Measurements from ENCODE around the gene DEF6. TPM values are rescaled to one million over a fixed set of nuclear protein-coding genes. Genes with fewer than 3 reads are reported as not detected.

The DEF6 gene, protein sequence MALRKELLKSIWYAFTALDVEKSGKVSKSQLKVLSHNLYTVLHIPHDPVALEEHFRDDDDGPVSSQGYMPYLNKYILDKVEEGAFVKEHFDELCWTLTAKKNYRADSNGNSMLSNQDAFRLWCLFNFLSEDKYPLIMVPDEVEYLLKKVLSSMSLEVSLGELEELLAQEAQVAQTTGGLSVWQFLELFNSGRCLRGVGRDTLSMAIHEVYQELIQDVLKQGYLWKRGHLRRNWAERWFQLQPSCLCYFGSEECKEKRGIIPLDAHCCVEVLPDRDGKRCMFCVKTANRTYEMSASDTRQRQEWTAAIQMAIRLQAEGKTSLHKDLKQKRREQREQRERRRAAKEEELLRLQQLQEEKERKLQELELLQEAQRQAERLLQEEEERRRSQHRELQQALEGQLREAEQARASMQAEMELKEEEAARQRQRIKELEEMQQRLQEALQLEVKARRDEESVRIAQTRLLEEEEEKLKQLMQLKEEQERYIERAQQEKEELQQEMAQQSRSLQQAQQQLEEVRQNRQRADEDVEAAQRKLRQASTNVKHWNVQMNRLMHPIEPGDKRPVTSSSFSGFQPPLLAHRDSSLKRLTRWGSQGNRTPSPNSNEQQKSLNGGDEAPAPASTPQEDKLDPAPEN
- 0.44 and 1.5 TPM in 2 replicates for total RNA-seq

DNA sequence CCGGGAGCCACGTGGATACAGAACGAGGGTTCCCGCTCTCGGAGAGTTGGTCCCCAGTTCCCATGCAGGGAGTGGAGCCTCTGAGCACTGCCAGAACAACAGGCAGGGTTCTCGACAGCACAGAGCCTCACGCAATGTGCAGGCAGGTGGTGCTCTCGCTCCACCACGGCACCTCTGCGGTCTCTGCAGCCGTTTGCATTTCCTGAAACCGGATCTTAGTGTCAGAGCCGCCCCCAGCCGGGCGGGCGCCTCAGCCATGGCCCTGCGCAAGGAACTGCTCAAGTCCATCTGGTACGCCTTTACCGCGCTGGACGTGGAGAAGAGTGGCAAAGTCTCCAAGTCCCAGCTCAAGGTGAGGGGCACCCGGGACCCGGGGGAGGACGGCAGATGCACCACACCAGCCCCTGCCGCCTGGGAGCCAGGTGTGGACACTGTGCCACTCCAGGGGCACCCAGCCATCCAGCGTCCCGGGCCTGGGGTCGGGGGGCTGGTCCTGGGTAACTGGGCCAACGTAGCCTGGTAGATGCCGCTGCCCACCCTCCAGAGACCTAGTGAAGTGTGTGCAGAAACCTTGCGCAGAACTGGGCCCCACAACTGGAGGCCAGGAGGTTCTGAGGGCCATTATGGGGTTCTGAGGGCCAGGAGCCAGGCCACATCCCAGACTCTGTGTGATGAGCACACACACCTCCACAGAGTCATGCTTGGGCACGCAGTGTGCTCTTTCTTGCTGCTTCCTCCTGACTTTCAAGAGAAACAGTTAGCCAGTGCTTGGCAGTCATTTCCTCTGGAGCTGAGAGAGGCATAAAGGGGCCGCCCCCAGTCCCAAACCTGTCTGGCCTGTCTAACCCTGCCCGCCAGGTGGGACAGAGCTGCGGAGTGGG, at the start of gene DEF6:
Gene DEF6 (plus strand): TSS at position 218 of the 881 bp plus-strand sequence. CDS start 39 bp downstream, at position 257.

DNA sequence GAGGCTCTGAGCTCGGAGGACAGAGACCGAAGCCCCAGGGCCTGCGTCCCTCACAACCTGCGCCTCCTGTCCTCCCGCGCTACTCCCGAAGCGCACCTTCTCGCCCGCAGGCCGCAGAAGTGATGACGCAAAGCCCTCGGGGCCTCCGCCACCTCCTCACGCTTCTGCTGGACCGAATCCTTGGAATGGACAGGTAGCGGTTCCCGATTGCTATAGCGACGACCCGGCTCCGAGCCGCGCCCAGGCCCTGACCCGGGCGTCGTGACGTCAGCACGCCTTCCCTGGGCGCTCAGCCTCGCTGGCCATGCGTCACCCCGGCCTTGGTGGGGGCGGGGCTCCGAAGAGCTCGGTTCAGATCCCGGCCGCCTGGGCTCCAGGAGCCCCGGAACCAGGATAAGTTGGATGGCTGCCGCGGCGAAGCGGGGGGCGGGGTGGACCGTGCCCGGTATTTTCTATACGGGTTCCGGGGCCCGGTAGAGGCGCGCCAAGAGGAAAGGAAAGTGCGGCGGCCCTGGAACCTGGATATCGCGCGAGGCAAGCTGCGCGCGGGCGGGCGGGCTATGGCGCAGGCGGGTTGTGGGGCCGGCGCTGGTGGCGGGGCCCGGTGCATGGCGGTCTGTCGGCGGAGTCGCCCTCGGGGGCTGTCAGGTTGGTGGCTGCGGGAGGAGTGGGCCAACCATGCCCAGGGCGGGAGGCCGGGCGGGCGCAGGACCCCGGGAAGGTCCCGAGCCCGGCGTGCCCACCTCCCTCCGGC, 38.2 kb upstream of the DEF6 start, which contains the start of gene ZNF76:
Gene ZNF76 (plus strand): TSS at position 542 of the 754 bp plus-strand sequence. CDS start 21,417 bp downstream, outside the sequence.

DNA sequence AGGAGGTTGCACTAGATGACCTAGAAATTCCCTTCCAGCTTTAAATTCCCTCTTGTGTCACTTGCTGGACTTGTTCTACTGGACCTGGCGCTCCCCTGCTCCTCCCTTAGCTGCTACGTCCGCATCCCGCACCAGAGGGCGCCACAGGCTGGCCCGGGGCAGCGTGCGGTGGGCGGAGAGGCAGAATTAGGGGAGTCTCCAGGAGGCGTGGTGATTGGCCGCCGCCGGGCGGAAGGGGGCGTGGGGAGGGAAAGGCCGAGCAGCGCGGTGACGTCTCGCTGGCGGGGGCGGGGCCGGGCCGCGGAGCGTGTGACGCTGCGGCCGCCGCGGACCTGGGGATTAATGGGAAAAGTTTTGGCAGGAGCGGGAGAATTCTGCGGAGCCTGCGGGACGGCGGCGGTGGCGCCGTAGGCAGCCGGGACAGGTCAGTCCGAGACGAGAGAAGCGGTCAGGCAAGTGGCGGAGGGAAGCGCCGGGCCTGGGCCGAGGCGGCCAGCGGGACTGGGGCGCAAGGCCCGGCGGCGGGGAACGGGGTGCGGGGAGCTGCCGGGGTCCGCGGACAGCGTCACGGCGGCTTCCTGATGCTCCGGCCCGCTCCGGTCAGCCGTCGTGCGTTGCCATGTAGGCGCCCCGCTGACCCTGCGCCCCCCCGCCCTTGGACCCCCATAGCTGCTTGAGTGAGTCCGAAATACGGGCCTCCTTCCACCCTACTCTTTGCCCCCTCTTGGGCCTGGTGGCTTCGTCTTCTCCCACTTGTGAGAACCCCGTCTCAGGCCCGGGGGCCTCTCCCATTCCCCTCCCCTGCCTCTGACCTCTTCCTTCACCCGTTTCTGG, 44.9 kb downstream of the DEF6 start, which contains the start of gene PPARD:
Gene PPARD (plus strand): TSS at position 301 of the 834 bp plus-strand sequence. CDS start 68,530 bp downstream, outside the sequence.

Other genes starting within 250 kb of the DEF6 start
- not detected in 2 replicates for gene TCP11, start 156.5 kb upstream of the DEF6 start, total RNA-seq
- gene SCUBE3, start 83.9 kb upstream of the DEF6 start, total RNA-seq = 0.13 and 0.15 TPM in 2 replicates
- gene ZNF76, start 38.1 kb upstream of the DEF6 start, total RNA-seq = 8.5 and 13.2 TPM in 2 replicates
- gene PPARD, start 44.7 kb downstream of the DEF6 start, total RNA-seq = 6.4 and 7.9 TPM in 2 replicates
- gene FANCE, start 154.5 kb downstream of the DEF6 start, total RNA-seq = 7.9 and 8.7 TPM in 2 replicates
- gene RPL10A, start 170.6 kb downstream of the DEF6 start, total RNA-seq = 1,325 and 1,331 TPM in 2 replicates
- gene TEAD3, start 199.3 kb downstream of the DEF6 start, total RNA-seq = 0.15 and 0.27 TPM in 2 replicates
- gene TULP1, start 215.1 kb downstream of the DEF6 start, total RNA-seq = not detected in 2 replicates